OCI-LY1 (cell line): Measurements from ENCODE around the gene ARMC9.

ENCODE experiments used
- EZH2 ChIP-seq: fragments of 200-600 bp; sonication (generic), shearing (Covaris generic); IDR thresholded peaks from 2 replicates; pipeline ENCODE4 v1.8.0; 2017; ENCODE audit warnings: borderline replicate concordance, mixed run types, mild to moderate bottlenecking, antibody characterized with exemption, low read length, moderate library complexity, mixed read lengths
- TF ChIP-seq, protein P1 (sequence below): fragments of 200-600 bp; sonication (generic), shearing (Covaris generic); IDR thresholded peaks from 2 replicates; pipeline ENCODE4 v1.5.1; 2017; ENCODE audit warnings: mild to moderate bottlenecking, antibody characterized with exemption, low read length, moderate library complexity, mixed read lengths

DNA sequence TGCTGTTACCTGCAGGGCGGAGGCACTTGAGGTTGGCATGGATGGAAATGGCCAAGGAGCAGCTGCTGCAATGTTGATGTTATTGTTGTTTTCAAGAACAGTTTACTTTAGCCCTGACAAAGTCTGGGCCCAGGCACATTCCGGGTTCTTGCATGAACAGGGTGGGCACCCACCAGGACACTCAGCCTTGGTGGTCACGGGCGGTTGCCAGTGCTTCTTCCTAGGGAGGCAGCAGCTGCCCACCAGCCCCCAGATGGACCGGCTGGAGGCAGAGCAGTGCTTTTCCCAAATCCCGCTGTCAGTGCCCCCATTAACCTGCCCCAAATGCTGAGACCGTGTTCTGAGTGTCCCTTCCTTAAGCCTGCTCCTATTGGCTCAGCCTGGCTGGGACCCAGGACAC is 158.6 kb downstream of the ARMC9 start:
- TF ChIP-seq, protein P1, sequence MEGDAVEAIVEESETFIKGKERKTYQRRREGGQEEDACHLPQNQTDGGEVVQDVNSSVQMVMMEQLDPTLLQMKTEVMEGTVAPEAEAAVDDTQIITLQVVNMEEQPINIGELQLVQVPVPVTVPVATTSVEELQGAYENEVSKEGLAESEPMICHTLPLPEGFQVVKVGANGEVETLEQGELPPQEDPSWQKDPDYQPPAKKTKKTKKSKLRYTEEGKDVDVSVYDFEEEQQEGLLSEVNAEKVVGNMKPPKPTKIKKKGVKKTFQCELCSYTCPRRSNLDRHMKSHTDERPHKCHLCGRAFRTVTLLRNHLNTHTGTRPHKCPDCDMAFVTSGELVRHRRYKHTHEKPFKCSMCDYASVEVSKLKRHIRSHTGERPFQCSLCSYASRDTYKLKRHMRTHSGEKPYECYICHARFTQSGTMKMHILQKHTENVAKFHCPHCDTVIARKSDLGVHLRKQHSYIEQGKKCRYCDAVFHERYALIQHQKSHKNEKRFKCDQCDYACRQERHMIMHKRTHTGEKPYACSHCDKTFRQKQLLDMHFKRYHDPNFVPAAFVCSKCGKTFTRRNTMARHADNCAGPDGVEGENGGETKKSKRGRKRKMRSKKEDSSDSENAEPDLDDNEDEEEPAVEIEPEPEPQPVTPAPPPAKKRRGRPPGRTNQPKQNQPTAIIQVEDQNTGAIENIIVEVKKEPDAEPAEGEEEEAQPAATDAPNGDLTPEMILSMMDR, result no peak
- TF ChIP-seq EZH2, result no peak
